Neural progenitor cell (in vitro differentiated cells): Measurements from ENCODE around the gene PLXNA4. TPM values are rescaled to one million over a fixed set of nuclear protein-coding genes. Genes with fewer than 3 reads are reported as not detected.

ENCODE experiments used
- DNase-seq: peaks from one replicate; pipeline ENCODE4 v3.0.0-alpha.2; 2016; ENCODE audit warnings: low spot score
- H2AFZ ChIP-seq: fragments of 200-600 bp; sonication (generic); replicated peaks from 2 replicates; pipeline ENCODE4 v1.6.1; 2016; ENCODE audit warnings: antibody characterized with exemption
- H3F3A ChIP-seq: fragments of 200-600 bp; sonication (generic); 2 replicates; pipeline ENCODE4 v1.6.1; 2016; ENCODE audit warnings: antibody characterized with exemption, low read depth
- H3K27ac ChIP-seq: fragments of 200-600 bp; sonication (generic); 2 replicates; pipeline ENCODE4 v1.5.1; 2016; ENCODE audit warnings: mild to moderate bottlenecking
- H3K27me3 ChIP-seq: fragments of 200-600 bp; sonication (generic); 2 replicates; pipeline ENCODE4 v1.6.1; 2016; ENCODE audit warnings: mild to moderate bottlenecking, moderate library complexity
- H3K36me3 ChIP-seq: fragments of 200-600 bp; sonication (generic); 2 replicates; pipeline ENCODE4 v1.5.1; 2016
- H3K4me1 ChIP-seq: fragments of 200-600 bp; sonication (generic); 2 replicates; pipeline ENCODE4 v1.6.1; 2016; ENCODE audit warnings: mixed run types
- H3K4me2 ChIP-seq: fragments of 200-600 bp; sonication (generic); 2 replicates; pipeline ENCODE4 v1.6.1; 2016
- H3K4me3 ChIP-seq: fragments of 200-600 bp; sonication (generic); 2 replicates; pipeline ENCODE4 v1.5.1; 2016
- H3K79me2 ChIP-seq: fragments of 200-600 bp; sonication (generic); 2 replicates; pipeline ENCODE4 v1.6.1; 2016; ENCODE audit warnings: low read depth
- H3K9ac ChIP-seq: fragments of 200-600 bp; sonication (generic); 2 replicates; pipeline ENCODE4 v1.6.1; 2016
- H3K9me3 ChIP-seq: fragments of 200-600 bp; sonication (generic); 2 replicates; pipeline ENCODE4 v1.5.1; 2016; ENCODE audit warnings: low read depth
- H4K20me1 ChIP-seq: fragments of 200-600 bp; sonication (generic); 2 replicates; pipeline ENCODE4 v1.6.1; 2016; ENCODE audit warnings: low read depth
- H3K27ac Mint-ChIP-seq: 3 replicates; pipeline ENCODE4 v1.8.0; 2021; ENCODE audit warnings: mixed read lengths
- H3K27me3 Mint-ChIP-seq: 2 replicates; pipeline ENCODE4 v1.8.0; 2022; ENCODE audit warnings: low read depth, mild to moderate bottlenecking, inconsistent platforms, moderate library complexity, mixed read lengths; ENCODE audit not compliant: insufficient read depth
- H3K36me3 Mint-ChIP-seq: 3 replicates; pipeline ENCODE4 v1.8.0; 2021; ENCODE audit warnings: mixed read lengths
- H3K4me1 Mint-ChIP-seq: 3 replicates; pipeline ENCODE4 v1.8.0; 2021; ENCODE audit warnings: mixed read lengths
- H3K4me3 Mint-ChIP-seq: 3 replicates; pipeline ENCODE4 v1.8.0; 2021; ENCODE audit warnings: mild to moderate bottlenecking, moderate library complexity, mixed read lengths
- H3K9me3 Mint-ChIP-seq: 3 replicates; pipeline ENCODE4 v1.8.0; 2020; ENCODE audit warnings: mixed read lengths
- CTCF ChIP-seq: fragments of 200-600 bp; sonication (generic); IDR thresholded peaks from 2 replicates; pipeline ENCODE4 v1.5.1; 2017; ENCODE audit warnings: antibody characterized with exemption, mild to moderate bottlenecking
- EZH2 ChIP-seq: fragments of 200-600 bp; sonication (generic); IDR thresholded peaks from 2 replicates; pipeline ENCODE4 v1.6.1; 2017; ENCODE audit warnings: antibody characterized with exemption, mild to moderate bottlenecking, moderate library complexity
- EZH2phosphoT487 ChIP-seq: fragments of 200-600 bp; sonication (generic); IDR thresholded peaks from 2 replicates; pipeline ENCODE4 v1.6.1; 2017; ENCODE audit warnings: antibody characterized with exemption
- total RNA-seq: library from RNA; depleted of rRNA; stranded (reverse); fragments of >200 nt; gene quantifications from 2 replicates; pipeline ENCODE4 v1.2.3, GENCODE V29; 2015; ENCODE audit warnings: low replicate concordance

The PLXNA4 gene, protein sequence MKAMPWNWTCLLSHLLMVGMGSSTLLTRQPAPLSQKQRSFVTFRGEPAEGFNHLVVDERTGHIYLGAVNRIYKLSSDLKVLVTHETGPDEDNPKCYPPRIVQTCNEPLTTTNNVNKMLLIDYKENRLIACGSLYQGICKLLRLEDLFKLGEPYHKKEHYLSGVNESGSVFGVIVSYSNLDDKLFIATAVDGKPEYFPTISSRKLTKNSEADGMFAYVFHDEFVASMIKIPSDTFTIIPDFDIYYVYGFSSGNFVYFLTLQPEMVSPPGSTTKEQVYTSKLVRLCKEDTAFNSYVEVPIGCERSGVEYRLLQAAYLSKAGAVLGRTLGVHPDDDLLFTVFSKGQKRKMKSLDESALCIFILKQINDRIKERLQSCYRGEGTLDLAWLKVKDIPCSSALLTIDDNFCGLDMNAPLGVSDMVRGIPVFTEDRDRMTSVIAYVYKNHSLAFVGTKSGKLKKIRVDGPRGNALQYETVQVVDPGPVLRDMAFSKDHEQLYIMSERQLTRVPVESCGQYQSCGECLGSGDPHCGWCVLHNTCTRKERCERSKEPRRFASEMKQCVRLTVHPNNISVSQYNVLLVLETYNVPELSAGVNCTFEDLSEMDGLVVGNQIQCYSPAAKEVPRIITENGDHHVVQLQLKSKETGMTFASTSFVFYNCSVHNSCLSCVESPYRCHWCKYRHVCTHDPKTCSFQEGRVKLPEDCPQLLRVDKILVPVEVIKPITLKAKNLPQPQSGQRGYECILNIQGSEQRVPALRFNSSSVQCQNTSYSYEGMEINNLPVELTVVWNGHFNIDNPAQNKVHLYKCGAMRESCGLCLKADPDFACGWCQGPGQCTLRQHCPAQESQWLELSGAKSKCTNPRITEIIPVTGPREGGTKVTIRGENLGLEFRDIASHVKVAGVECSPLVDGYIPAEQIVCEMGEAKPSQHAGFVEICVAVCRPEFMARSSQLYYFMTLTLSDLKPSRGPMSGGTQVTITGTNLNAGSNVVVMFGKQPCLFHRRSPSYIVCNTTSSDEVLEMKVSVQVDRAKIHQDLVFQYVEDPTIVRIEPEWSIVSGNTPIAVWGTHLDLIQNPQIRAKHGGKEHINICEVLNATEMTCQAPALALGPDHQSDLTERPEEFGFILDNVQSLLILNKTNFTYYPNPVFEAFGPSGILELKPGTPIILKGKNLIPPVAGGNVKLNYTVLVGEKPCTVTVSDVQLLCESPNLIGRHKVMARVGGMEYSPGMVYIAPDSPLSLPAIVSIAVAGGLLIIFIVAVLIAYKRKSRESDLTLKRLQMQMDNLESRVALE (N-terminal part only)
- total RNA-seq = 0.49 and 1.4 TPM in 2 replicates

GRCh38 chr7:132575982-132576720 lies at the start of gene PLXNA4:
Gene PLXNA4 (minus strand): TSS chr7:132576470. CDS start chr7:132508693, 67,777 bp downstream.
- H2AFZ ChIP-seq = peak within 1 kb of the TSS; percentile 97
- Mint-ChIP-seq H3K27ac (no peak within 1 kb of the TSS), H3K27me3 (peaks cover 59% of the 10 kb centered on the region), H3K36me3 (no peaks in the 10 kb centered on the region), H3K9me3 (peaks cover 2% of the 10 kb centered on the region), H3K4me3 (peak within 1 kb of the TSS; percentile 82), H3K4me1 (peaks cover 39% of the 10 kb centered on the region)
- H3K9ac ChIP-seq = no peak within 1 kb of the TSS
- TF ChIP-seq EZH2phosphoT487 (peak; percentile 91), EZH2 (peak; percentile 85), CTCF (no peak)
- H3K4me2 ChIP-seq = peak within 1 kb of the TSS; percentile 95
- no peak within 1 kb of the TSS for H3K27ac ChIP-seq
- peaks cover 27% of the 10 kb centered on the region for H3F3A ChIP-seq
- H3K79me2 ChIP-seq = no peaks in the 10 kb centered on the region
- no peaks in the 10 kb centered on the region for H3K36me3 ChIP-seq
- no peaks in the 10 kb centered on the region for H3K9me3 ChIP-seq
- H4K20me1 ChIP-seq = peaks cover 31% of the 10 kb centered on the region
- DNase-seq = peak; percentile 52
- H3K4me1 ChIP-seq = peaks cover 47% of the 10 kb centered on the region
- peak within 1 kb of the TSS; percentile 75 for H3K4me3 ChIP-seq
- H3K27me3 ChIP-seq = peaks cover 88% of the 10 kb centered on the region

GRCh38 chr7:132625651-132626050 lies 49.4 kb upstream of the PLXNA4 start:
- Histone ChIP-seq H3K27me3 (no peaks in the 10 kb centered on the region), H3F3A (no peaks in the 10 kb centered on the region), H3K9ac (no peak overlapping the region), H4K20me1 (no peaks in the 10 kb centered on the region), H3K4me1 (no peaks in the 10 kb centered on the region), H3K9me3 (no peaks in the 10 kb centered on the region), H3K36me3 (no peaks in the 10 kb centered on the region), H3K4me2 (no peak overlapping the region), H3K27ac (no peak overlapping the region), H3K4me3 (no peak overlapping the region), H3K79me2 (no peaks in the 10 kb centered on the region), H2AFZ (no peak overlapping the region)
- no peak overlapping the region for H3K27ac Mint-ChIP-seq
- DNase-seq = no peak
- no peaks in the 10 kb centered on the region for H3K36me3 Mint-ChIP-seq
- no peak overlapping the region for H3K4me3 Mint-ChIP-seq
- H3K4me1 Mint-ChIP-seq = no peaks in the 10 kb centered on the region
- TF ChIP-seq EZH2phosphoT487 = no peak
- no peak for TF ChIP-seq EZH2
- no peak for TF ChIP-seq CTCF
- H3K9me3 Mint-ChIP-seq = no peaks in the 10 kb centered on the region
- H3K27me3 Mint-ChIP-seq = peaks cover 2% of the 10 kb centered on the region

DNA sequence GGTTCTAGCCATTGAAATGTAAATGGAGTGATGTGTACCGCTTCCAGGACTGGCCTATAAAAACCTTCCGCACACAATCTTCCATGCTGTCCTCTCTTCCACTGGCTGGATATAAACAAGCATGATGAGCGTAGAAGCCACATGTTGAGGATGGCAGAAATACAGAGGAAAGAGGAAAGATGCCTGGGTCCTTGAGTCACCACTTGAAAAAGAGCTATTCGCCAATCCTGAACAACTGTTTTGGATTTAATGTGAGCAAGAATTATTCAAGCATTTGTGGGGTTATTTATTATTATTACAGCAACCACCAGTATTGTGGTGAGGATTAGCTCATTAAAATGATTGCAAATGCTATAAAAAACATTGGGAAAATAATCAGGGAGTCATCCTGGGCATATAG lies 45.8 kb upstream of the PLXNA4 start:
- Histone ChIP-seq H3K79me2 (no peaks in the 10 kb centered on the region), H2AFZ (no peak overlapping the region), H3K4me3 (no peak overlapping the region), H3K27me3 (no peaks in the 10 kb centered on the region), H4K20me1 (no peaks in the 10 kb centered on the region), H3K27ac (no peak overlapping the region), H3K9me3 (no peaks in the 10 kb centered on the region), H3K9ac (no peak overlapping the region), H3K4me2 (no peak overlapping the region), H3K4me1 (no peaks in the 10 kb centered on the region), H3K36me3 (no peaks in the 10 kb centered on the region), H3F3A (no peaks in the 10 kb centered on the region)
- Mint-ChIP-seq H3K27me3 (no peaks in the 10 kb centered on the region), H3K27ac (no peak overlapping the region), H3K9me3 (no peaks in the 10 kb centered on the region), H3K4me3 (no peak overlapping the region), H3K36me3 (no peaks in the 10 kb centered on the region), H3K4me1 (no peaks in the 10 kb centered on the region)
- TF ChIP-seq CTCF (no peak), EZH2phosphoT487 (no peak), EZH2 (no peak)
- no peak for DNase-seq
